ENCODE data around the gene LRRC58.
"Not testable (repeated sequence)": the region's sequence is repeated elsewhere in the genome, so short reads cannot be mapped to it uniquely, and the experiment has no call there.

The LRRC58 gene

GRCh38 chr3:120348991-120349854, at the start of gene LRRC58:
TSS of gene LRRC58 (minus strand) at chr3:120349354. CDS start at chr3:120349243, 111 bp downstream.
- peak; percentile 87 to 91 for DNase-seq

- no peak for DNase-seq
Observed at GRCh38 chr3:120396469-120396868, 47.3 kb upstream of the LRRC58 start.

- DNase-seq, result no peak
Observed at GRCh38 chr3:120394347-120394746, 45.2 kb upstream of the LRRC58 start.

GRCh38 chr3:120393761-120394160, 44.6 kb upstream of the LRRC58 start:
- DNase-seq, result no peak

GRCh38 chr3:120393243-120393642, 44.1 kb upstream of the LRRC58 start:
- no peak for DNase-seq

GRCh38 chr3:120382941-120383447, 33.8 kb upstream of the LRRC58 start:
- no peak for DNase-seq

GRCh38 chr3:120381503-120381902, 32.3 kb upstream of the LRRC58 start:
- DNase-seq, result no peak

GRCh38 chr3:120377948-120378347, 28.8 kb upstream of the LRRC58 start:
- not testable (repeated sequence) for DNase-seq

- DNase-seq, result no peak
Observed at GRCh38 chr3:120370463-120370862, 21.3 kb upstream of the LRRC58 start.

- no peak for DNase-seq
Observed at GRCh38 chr3:120369037-120369467, 19.9 kb upstream of the LRRC58 start.

GRCh38 chr3:120368172-120368571, 19.0 kb upstream of the LRRC58 start:
- DNase-seq, result no peak

GRCh38 chr3:120364821-120365220, 15.7 kb upstream of the LRRC58 start:
- DNase-seq, result no peak

GRCh38 chr3:120364101-120364500, 14.9 kb upstream of the LRRC58 start:
- DNase-seq, result no peak

GRCh38 chr3:120357807-120358206, 8.7 kb upstream of the LRRC58 start:
- peak in 1 of 2 donors; percentile 18 for DNase-seq

GRCh38 chr3:120355486-120355885, 6.3 kb upstream of the LRRC58 start:
- no peak for DNase-seq

GRCh38 chr3:120353463-120353862, 4.3 kb upstream of the LRRC58 start:
- no peak for DNase-seq

GRCh38 chr3:120352017-120352416, 2.9 kb upstream of the LRRC58 start:
- no peak for DNase-seq

GRCh38 chr3:120350401-120350941, 1.3 kb upstream of the LRRC58 start:
- no peak for DNase-seq

- DNase-seq, result no peak
Observed at GRCh38 chr3:120349855-120350125, 636 bp upstream of the LRRC58 start.

- DNase-seq, result peak; percentile 41 to 64
Observed at GRCh38 chr3:120348065-120348990, 826 bp downstream of the LRRC58 start.

GRCh38 chr3:120344349-120344748, 4.8 kb downstream of the LRRC58 start:
- peak in 1 of 2 donors; percentile 64 for DNase-seq

GRCh38 chr3:120341658-120342346, 7.4 kb downstream of the LRRC58 start:
- no peak for DNase-seq

- no peak for DNase-seq
Observed at GRCh38 chr3:120339362-120339761, 9.8 kb downstream of the LRRC58 start.

All from CD4-positive, alpha-beta T cell treated with Interferon alpha-2 for 1 hour (primary cell).